OCI-LY7 (cell line): ENCODE data around the gene NRSN2. TPM values are rescaled to one million over a fixed set of nuclear protein-coding genes. Genes with fewer than 3 reads are reported as not detected.
A peak's percentile ranks its signal among the peaks of the same experiment; 100 is the strongest.

Experiments used
- BruUV-seq: library from RNA; stranded (reverse); fragments of 400-500 nt; replicated peaks from 2 replicates; lab custom pipeline; 2021; lab: Mats Ljungman, UMichigan
- CTCF ChIA-PET: fragments of 300-600 bp; sonication (Branson Sonifier 250); formaldehyde crosslinking; loops from one replicate; lab custom pipeline; 2022; ENCODE audit warnings: antibody characterized with exemption; ENCODE audit not compliant: unreplicated experiment; lab: Charles Lee
- POLR2A ChIA-PET: fragments of 300-600 bp; sonication (Branson Sonifier 250); formaldehyde crosslinking; loops from one replicate; lab custom pipeline; 2022; ENCODE audit warnings: antibody characterized with exemption; lab: Charles Lee
- DNase-seq: peaks from one replicate; pipeline ENCODE4 v3.0.0-alpha.2; 2015; ENCODE audit warnings: low spot score
- H2AFZ ChIP-seq: fragments of 200-600 bp; sonication (generic), shearing (Covaris generic); 2 replicates; pipeline ENCODE4 v1.6.1; 2014; ENCODE audit warnings: mild to moderate bottlenecking, antibody characterized with exemption, low read length, moderate library complexity
- H3K27ac ChIP-seq: fragments of 200-600 bp; sonication (generic); 2 replicates; pipeline ENCODE4 v1.5.1; 2014; ENCODE audit warnings: mixed run types, low read depth, mild to moderate bottlenecking, moderate library complexity, low read length, inconsistent platforms; ENCODE audit not compliant: poor library complexity, severe bottlenecking
- H3K36me3 ChIP-seq: fragments of 200-600 bp; sonication (generic); 2 replicates; pipeline ENCODE4 v1.6.1; 2014; ENCODE audit warnings: mild to moderate bottlenecking, antibody characterized with exemption, low read length, moderate library complexity, mixed read lengths; ENCODE audit not compliant: insufficient read depth
- H3K4me1 ChIP-seq: fragments of 200-600 bp; sonication (generic); 2 replicates; pipeline ENCODE4 v1.5.1; 2014; ENCODE audit warnings: mild to moderate bottlenecking, low read length; ENCODE audit not compliant: insufficient read depth, poor library complexity, severe bottlenecking
- H3K4me2 ChIP-seq: fragments of 200-600 bp; sonication (generic); 2 replicates; pipeline ENCODE4 v1.6.1; 2014; ENCODE audit warnings: mild to moderate bottlenecking, low read length
- H3K4me3 ChIP-seq: fragments of 200-600 bp; sonication (generic); 2 replicates; pipeline ENCODE4 v1.5.1; 2014; ENCODE audit warnings: mild to moderate bottlenecking, low read depth, low read length; ENCODE audit not compliant: poor library complexity, severe bottlenecking
- H3K79me2 ChIP-seq: fragments of 200-600 bp; sonication (generic); 2 replicates; pipeline ENCODE4 v1.6.1; 2016; ENCODE audit warnings: low read depth, mild to moderate bottlenecking, low read length, moderate library complexity, mixed read lengths; ENCODE audit not compliant: insufficient read depth
- H3K9me2 ChIP-seq: fragments of 200-600 bp; sonication (generic); 2 replicates; pipeline ENCODE4 v1.6.1; 2016; ENCODE audit warnings: mild to moderate bottlenecking, low read length, mixed read lengths; ENCODE audit not compliant: insufficient read depth
- H3K9me3 ChIP-seq: fragments of 200-600 bp; sonication (generic); 2 replicates; pipeline ENCODE4 v1.6.1; 2014; ENCODE audit warnings: mild to moderate bottlenecking, mixed run types, low read length, mixed read lengths
- H4K20me1 ChIP-seq: fragments of 200-600 bp; sonication (generic); 2 replicates; pipeline ENCODE4 v1.6.1; 2014; ENCODE audit warnings: mild to moderate bottlenecking, antibody characterized with exemption, low read length, moderate library complexity, mixed read lengths; ENCODE audit not compliant: insufficient read depth
- CTCF ChIP-seq: fragments of 200-600 bp; sonication (generic); conservative IDR thresholded peaks from 2 replicates; pipeline ENCODE4 v1.5.1; 2014; ENCODE audit warnings: mild to moderate bottlenecking, antibody characterized with exemption, low read length, moderate library complexity, mixed read lengths
- EZH2phosphoT487 ChIP-seq: fragments of 200-600 bp; sonication (generic); IDR thresholded peaks from 2 replicates; pipeline ENCODE4 v1.6.1; 2018; ENCODE audit warnings: low read depth, borderline replicate concordance, mild to moderate bottlenecking, mixed run types, antibody characterized with exemption, low read length, moderate library complexity, mixed read lengths
- intact Hi-C: fragments of 100-400 bp; cut with micrococcal nuclease; formaldehyde crosslinking; loops from one replicate; pipeline ENCODE4 v1.10.0; 2022; ENCODE audit not compliant: unreplicated experiment
- total RNA-seq, 2 experiments: library from RNA; depleted of rRNA in 1 of 2; stranded (reverse); fragments of >200 nt in 1 of 2; shearing (Covaris generic) in 1 of 2; gene quantifications; 2 replicates each; pipeline ENCODE4 v1.2.3, GENCODE V29; 2014 to 2022

The NRSN2 gene
- total RNA-seq, 2 experiments from 2014 or later, result 0.32 to 0.86 TPM

DNA sequence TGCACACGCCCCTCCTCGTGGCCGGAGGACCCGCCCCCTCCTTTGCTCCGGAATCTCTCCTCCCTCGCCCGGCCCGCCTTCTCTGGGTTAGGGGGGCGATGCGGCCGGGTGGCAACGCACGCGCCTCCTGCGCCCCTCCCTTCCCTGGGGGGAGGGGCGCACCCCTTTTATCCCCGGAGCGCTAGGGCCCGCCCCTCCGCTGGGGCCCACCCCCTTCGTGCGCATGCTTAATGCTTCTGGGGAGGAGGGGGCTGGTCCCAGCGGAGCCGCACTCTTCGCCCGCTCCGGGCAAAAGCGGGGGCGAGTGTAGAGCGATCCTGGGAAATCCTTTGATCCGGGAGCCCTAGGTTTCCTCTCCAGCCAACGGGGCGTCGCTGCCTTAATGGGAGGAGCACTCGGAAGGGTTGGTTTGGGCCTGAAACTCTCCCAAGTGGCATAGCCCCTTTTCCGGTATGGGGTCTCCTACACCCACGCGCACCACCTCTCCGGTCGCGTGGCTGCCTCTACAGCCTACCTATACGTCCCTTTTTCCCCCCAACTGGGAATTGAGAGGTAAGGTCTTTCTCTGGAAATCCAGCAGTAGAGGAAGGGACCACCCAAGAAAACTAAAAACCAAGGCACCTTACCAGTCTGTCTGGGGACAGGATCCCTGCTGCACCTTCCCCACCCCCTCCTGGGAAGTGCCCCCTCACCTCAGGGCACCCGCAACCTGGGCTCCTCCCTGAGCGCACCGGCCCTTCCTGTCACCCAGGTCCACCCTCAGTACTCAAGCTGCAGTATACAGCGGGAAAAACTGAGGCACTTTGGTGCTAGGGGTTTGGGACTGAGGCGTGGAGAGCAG, 19.5 kb upstream of the NRSN2 start:
- Histone ChIP-seq H3K9me2 (no peaks in the 10 kb centered on the region), H3K4me1 (peaks cover 36% of the 10 kb centered on the region), H2AFZ (0 out of 2 replicates have a peak overlapping the region, but pooled peaks have one; percentile 4), H3K9me3 (no peaks in the 10 kb centered on the region), H3K4me3 (peak overlapping the region; percentile 98), H3K4me2 (peak overlapping the region; percentile 91), H3K79me2 (peaks cover 35% of the 10 kb centered on the region), H4K20me1 (peaks cover 19% of the 10 kb centered on the region; the same call in 1 of the 2 replicates), H3K36me3 (peaks cover 36% of the 10 kb centered on the region), H3K27ac (peak overlapping the region; percentile 85)
- ChIA-PET CTCF (no interaction called here), POLR2A (no interaction called here)
- BruUV-seq, result TSS peak; percentile 61
- intact Hi-C loops, result no loop called here
- DNase-seq, result peak; percentile 95
- TF ChIP-seq CTCF, result no peak
- TF ChIP-seq EZH2phosphoT487, result no peak

- Histone ChIP-seq H3K4me1 (peaks cover 30% of the 10 kb centered on the region), H2AFZ (no peak overlapping the region), H3K9me3 (no peaks in the 10 kb centered on the region), H3K9me2 (no peaks in the 10 kb centered on the region), H3K4me3 (peak overlapping the region; percentile 98), H3K27ac (peak overlapping the region; percentile 85), H3K4me2 (peak overlapping the region; percentile 91), H3K36me3 (peaks cover 36% of the 10 kb centered on the region), H4K20me1 (peaks cover 19% of the 10 kb centered on the region; the same call in 1 of the 2 replicates), H3K79me2 (peaks cover 35% of the 10 kb centered on the region)
- ChIA-PET CTCF (no interaction called here), POLR2A (interaction anchor here (0.5 to 0.7 kb wide), 4 partner anchors 38 to 1698 kb away, joined by 3 to 5 read pairs (median 4); no protein-coding TSS in a partner anchor)
- no peak for TF ChIP-seq EZH2phosphoT487
- TF ChIP-seq CTCF, result no peak
- intact Hi-C loops, result no loop called here
- no TSS peak for BruUV-seq
- DNase-seq, result no peak
Measured at GRCh38 chr20:328027-328974, 18.6 kb upstream of the NRSN2 start.
